IPS DF 19.7 (cell line): ENCODE results near the gene AFM.

Source experiments
- DNase-seq: peaks from one replicate; pipeline ENCODE4 v3.0.0-alpha.2; 2013; ENCODE audit warnings: low read depth, low spot score

Gene AFM, protein sequence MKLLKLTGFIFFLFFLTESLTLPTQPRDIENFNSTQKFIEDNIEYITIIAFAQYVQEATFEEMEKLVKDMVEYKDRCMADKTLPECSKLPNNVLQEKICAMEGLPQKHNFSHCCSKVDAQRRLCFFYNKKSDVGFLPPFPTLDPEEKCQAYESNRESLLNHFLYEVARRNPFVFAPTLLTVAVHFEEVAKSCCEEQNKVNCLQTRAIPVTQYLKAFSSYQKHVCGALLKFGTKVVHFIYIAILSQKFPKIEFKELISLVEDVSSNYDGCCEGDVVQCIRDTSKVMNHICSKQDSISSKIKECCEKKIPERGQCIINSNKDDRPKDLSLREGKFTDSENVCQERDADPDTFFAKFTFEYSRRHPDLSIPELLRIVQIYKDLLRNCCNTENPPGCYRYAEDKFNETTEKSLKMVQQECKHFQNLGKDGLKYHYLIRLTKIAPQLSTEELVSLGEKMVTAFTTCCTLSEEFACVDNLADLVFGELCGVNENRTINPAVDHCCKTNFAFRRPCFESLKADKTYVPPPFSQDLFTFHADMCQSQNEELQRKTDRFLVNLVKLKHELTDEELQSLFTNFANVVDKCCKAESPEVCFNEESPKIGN

DNA sequence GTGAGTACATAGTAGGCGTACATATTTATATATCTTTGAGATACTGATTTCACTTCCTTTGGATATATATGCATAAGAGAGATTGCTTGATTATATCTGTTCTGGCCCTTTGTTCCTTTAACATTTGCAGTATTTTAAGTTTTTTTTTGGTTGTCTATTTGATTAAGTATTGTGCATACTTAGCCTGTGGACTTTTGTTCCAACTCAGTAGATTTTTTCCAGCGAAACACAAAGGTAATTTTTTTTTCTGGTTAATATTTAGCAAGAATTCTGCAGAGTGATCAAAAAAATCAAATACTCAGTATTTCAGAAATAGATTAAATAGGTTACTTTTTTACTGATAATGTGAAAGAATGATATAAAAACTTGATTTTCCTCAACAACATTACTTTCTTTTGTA is at the start of gene AFM:
TSS of gene AFM (plus strand) at position 388 of the 400 bp plus-strand sequence. CDS start 31 bp downstream, outside the sequence.
- DNase-seq, result no peak

DNA sequence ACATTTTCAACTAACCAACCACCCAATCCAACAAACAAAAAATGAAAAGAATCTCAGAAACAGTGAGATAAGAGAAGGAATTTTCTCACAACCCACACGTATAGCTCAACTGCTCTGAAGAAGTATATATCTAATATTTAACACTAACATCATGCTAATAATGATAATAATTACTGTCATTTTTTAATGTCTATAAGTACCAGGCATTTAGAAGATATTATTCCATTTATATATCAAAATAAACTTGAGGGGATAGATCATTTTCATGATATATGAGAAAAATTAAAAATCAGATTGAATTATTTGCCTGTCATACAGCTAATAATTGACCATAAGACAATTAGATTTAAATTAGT is 49.8 kb upstream of the AFM start:
- no peak for DNase-seq

DNA sequence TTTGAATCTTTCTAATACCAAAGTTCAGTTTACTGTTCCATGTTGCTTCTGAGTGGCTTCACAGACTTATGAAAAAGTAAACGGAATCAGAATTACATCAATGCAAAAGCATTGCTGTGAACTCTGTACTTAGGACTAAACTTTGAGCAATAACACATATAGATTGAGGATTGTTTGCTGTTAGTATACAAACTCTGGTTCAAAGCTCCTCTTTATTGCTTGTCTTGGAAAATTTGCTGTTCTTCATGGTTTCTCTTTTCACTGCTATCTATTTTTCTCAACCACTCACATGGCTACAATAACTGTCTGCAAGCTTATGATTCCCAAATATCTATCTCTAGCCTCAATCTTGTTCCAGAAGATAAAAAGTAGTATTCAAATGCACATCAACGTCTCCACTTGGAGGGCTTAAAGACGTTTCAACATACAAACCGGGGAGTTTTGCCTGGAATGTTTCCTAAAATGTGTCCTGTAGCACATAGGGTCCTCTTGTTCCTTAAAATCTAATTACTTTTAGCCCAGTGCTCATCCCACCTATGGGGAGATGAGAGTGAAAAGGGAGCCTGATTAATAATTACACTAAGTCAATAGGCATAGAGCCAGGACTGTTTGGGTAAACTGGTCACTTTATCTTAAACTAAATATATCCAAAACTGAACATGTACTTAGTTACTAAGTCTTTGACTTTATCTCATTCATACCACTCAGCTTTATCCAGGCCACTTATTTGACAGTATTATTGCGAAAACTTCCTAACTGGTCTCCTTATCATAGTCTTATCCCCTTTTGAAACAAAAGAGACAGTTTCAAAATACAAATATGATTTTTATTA is 49.2 kb upstream of the AFM start:
- DNase-seq, result no peak

DNA sequence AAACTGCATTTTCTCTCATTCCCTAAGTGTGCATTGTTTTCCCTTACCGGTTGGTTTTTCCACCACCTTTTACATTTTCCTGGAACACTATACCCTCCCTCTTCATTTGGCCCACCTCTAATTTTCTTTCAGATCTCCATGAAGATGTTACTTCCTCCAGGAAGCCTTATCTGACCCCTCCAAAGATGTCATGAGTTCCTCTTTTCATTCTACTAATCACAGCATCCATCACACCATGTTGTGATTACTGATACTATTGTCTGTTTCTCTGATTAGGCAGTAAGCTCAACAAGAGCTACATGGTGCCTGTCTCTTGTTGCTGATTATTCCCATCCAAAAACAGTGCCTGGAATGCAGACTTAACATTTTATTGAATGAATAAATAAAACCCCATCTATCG is 48.4 kb upstream of the AFM start:
- no peak for DNase-seq

DNA sequence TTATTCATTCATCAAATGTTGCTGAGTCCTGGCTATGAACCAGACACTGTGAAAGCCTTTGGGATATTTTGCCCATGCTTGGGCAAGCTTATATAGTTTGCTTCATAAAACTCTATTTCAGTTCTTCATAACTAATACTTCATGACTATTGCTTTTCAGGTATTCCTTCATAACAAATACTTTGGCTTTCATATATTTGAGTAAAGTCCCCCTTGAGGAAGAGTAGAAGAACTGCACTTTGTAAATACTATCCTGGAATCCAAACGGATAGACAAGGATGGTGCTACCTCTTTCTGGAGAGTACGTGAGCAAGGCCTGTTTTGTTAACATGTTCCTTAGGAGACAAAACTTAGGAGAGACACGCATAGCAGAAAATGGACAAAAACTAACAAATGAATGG is 47.2 kb upstream of the AFM start:
- no peak for DNase-seq

DNA sequence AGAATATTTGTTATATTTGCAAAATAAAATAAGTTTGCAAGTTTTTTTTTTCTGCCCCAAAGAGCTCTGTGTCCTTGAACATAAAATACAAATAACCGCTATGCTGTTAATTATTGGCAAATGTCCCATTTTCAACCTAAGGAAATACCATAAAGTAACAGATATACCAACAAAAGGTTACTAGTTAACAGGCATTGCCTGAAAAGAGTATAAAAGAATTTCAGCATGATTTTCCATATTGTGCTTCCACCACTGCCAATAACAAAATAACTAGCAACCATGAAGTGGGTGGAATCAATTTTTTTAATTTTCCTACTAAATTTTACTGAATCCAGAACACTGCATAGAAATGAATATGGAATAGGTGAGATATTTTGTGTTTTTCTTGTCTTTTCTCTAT is 45.6 kb upstream of the AFM start, which contains the start of gene AFP:
TSS of gene AFP (plus strand) at position 238 of the 400 bp plus-strand sequence. CDS start at position 280, 42 bp downstream.
- DNase-seq, result no peak

DNA sequence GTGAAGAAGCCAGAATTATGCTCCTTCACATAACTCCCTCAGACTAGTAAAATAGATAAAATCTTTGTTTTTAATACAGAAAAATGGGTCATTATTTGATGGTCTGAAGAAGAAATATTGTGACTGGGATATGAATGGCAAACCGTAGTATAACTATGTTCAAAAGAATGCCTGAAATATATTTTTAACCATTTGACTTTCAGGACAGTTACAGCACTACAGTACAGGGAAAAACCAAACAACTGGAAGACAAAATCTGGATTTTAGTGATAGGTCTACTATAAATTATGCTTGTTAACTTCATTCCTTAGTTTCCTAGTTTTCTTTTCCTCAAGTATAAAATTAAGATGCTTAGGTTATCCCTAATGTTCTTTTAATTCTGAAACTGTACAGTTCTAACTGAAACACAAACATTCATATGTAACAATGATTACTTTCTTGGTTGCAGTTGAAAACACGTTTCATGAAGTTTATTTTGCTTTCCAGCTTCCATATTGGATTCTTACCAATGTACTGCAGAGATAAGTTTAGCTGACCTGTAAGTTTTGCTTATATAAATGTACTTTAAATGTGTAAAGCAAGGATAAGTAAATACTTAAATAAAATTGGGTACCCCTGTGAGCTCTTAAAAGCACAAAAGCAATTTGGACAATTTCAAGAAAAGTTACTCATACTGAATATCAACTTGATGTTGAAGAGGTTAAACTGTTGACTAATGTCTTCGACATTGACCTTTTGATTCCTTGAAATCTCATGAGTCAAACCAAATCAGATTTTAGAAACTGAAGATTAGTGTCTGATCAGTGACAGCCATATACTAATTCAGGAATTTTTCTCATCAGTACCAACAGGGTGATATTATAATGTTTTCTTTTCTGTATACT is 44.6 kb upstream of the AFM start:
- no peak for DNase-seq

DNA sequence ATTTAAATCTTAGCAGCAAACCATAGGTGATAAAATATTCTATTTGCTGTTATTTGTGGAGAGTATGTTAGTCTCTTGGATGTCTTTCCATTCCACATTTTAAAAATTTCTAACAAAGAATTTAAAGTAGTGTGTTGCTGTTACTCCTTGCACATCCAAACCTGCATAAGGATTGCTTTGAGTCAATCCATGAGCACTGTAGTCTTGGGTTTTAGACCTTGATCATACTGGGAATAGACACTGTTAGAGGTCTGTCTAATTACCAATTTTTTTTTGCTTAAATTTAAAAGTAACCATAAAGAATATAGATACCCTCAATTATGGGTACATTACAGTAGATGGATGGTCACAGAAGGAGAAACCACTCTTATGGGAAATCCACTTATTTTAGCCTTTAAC is 44.0 kb upstream of the AFM start:
- no peak for DNase-seq

DNA sequence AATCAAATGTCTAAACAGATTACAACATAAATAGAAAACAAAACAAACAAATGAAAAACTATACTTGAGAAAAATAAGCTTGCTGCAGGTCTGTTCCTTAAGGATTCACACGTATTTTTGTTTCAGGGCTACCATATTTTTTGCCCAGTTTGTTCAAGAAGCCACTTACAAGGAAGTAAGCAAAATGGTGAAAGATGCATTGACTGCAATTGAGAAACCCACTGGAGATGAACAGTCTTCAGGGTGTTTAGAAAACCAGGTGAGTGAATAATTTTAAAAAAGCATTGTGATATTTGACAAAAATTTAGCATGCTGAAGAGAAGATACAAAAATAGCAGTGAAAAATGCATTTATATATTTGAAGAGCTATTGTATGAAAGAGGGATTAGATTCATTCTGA is 43.5 kb upstream of the AFM start:
- no peak for DNase-seq

DNA sequence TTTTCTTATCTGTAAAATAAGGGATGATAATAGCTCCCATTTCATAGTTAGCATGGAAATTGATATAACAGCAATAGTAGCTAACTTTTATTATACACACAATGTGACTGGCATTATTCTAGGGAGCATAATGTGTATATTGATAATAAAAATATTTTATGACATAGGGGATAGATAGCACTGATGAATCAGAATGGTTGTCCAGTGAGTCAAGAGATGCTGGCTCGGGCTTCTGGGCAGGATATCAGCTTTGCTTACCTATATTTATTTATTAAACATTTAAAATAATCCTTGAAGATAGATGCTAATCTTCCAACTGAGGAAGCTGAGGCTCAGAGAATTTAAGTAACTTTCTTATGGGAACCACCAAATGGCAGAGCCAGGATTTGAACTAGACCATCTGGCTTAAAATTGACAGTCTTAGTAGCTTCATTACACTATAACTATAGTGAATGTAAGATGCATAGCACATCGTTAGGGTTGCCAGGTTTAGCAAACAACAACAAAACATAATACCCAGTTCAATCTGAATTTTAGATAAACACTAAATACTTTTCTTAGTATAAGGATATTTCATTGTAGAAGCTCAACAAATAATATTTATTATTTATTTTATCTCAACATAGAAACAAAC is 42.8 kb upstream of the AFM start:
- no peak for DNase-seq

DNA sequence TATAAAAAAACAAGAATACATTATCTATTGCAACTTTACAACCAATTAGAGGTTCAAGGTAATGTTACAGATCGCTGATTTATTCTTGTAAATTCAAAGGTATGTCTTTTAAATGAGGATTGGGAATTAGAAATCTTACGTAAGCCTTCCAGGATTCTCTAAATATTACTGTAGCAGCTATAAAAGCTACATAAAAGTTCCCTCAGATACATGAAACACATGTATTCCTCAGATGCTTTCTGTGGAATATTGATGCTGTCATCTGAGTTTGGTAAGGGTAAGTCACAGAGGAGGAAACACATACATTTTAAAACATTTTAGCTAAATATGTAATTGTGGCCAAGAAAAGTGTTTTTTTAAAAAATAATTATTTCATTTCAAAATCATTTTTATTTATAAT is 42.1 kb upstream of the AFM start:
- no peak for DNase-seq

DNA sequence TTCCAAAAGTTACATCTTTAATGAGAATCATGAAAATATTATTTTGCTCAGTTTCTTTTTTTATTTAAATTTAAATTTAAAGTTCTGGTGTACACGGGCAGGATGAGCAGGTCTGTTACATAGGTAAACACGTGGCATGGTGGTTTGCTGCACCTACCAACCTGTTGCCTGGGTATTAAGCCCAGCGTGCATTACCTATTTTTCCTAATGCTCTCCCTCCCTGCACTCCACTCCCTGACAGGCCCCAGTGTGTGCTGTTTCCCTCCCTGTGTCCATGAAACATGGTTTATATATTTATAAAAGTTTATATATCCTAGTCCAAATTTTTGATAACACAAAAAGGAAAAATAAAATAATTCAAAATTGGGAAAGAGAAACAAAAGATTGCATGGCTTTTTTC is 41.6 kb upstream of the AFM start:
- no peak for DNase-seq

DNA sequence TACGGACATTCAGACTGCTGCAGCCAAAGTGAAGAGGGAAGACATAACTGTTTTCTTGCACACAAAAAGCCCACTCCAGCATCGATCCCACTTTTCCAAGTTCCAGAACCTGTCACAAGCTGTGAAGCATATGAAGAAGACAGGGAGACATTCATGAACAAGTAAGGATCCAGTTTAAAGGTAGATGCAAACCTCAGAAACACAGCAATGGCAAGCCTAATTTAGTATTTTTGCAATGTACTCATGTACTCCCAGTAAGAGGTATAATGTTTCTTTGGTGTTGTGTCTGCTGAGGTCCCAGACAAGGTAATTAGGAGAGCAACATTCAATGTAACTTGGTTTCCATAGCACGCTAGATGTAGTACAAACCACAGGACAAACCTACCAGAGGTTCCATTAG is 40.9 kb upstream of the AFM start:
- DNase-seq, result no peak

DNA sequence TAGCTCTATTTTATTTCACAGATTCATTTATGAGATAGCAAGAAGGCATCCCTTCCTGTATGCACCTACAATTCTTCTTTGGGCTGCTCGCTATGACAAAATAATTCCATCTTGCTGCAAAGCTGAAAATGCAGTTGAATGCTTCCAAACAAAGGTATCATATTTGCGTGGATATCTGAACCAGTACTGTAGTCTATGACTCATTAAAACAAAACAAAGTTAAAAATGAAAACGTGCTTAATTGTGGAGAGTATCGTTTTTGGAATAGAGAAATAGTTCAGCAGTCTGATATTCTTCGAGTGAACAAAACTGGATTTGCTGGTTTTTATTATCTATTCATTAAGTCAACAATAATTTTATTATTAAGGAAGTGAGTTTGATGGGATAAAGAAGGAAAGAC is 39.3 kb upstream of the AFM start:
- no peak for DNase-seq

DNA sequence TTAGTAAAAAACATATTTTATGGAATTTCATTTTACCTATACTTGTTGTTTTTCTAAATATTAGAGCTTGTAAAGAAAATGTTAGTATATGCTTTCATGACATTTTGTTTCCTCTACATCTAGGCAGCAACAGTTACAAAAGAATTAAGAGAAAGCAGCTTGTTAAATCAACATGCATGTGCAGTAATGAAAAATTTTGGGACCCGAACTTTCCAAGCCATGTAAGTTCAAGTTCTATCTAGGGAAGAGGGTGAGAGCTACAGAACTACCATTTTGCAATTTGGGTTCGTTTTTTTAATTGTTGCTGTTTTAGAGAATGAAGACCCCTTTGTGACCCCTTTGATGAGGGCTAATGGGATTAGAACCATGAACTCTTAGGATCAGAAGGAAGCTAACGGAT is 38.3 kb upstream of the AFM start:
- DNase-seq, result no peak

DNA sequence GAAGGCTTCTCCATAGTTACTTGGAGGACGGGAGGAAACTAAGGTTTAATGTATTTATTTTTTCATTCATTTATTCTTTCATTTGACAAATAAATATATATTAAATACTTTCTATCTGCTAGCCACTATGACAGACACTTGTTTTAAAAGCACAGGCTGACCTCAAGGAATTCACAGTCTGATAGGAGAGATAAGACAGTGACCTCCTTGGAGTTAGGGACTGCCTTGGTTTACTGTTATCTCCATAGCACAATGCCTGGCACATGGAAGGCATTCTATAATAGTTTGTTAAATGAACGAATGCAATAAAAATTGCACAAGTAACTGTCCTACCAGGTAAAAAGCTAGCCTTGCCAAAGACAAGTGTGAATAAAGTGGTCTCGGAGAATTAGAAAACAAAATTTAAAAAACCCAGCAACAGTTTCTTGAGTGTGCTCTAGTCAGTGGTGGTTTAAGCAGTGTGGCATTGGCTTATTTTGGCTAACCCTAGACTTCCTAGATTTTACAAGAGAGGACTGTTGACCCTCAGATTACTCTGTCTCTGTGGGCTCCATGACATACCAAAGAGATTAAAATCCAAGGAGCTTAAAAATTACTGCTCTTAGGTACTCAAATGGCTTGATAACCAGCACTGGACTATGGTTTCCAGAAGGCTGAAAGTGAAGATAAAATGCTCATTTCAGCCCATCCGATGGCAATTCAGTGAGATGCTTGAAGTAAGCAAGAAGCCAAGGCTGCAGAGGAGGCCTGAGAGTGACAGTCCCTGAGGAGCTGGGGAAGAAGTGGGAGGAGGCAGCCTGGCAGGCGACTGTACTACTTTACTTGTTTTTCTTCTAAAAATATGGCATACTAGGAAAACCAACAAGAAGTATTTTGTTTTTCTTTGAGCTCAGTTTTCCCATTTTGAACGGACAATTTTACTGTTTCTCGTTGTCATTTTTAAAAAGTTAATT is 35.9 kb upstream of the AFM start:
- DNase-seq, result no peak

DNA sequence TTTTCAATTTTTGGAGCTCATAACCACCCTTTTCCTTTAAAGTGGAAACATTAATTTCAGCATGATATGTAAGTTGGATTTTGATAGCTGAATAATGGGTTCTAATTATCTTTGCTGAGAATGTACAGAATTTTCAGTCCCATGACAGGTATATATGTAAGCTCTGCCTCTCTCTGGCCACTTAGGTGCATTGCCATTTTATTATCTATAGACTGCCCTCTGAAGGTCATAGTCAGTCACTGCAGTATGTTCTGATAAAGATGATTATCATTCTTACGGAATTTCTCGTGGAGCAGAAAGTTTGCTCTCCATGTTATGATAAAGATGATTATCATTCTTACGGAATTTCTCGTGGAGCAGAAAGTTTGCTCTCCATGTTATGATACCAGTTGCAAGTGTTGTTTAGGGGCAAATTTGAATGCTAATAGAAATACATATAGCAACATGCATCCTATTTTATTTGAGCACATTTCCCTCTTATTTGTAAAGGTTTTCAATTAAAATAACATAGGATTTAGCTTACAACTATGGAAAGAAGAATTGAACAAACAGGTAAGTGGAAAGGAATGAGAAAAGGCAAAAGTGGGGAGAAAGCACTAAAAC is 35.1 kb upstream of the AFM start:
- DNase-seq, result no peak

DNA sequence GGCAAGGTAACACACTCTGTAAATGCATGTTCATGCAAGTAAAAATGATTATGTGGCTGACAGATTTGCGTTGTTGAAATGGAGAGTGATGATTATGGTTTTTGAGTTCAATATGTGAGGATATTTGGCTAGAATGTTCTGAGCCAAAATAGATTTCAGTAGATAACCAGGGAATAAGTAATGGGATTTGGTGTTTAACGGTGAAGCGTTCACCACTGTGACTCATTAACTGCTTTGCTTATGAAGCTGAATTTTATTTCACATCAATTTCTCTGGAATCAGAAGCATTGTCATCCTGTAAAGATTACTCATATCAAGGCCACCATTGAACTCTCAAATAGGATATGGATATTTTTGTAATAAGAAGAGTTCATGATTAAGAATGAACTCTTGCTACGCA is 33.9 kb upstream of the AFM start:
- no peak for DNase-seq

DNA sequence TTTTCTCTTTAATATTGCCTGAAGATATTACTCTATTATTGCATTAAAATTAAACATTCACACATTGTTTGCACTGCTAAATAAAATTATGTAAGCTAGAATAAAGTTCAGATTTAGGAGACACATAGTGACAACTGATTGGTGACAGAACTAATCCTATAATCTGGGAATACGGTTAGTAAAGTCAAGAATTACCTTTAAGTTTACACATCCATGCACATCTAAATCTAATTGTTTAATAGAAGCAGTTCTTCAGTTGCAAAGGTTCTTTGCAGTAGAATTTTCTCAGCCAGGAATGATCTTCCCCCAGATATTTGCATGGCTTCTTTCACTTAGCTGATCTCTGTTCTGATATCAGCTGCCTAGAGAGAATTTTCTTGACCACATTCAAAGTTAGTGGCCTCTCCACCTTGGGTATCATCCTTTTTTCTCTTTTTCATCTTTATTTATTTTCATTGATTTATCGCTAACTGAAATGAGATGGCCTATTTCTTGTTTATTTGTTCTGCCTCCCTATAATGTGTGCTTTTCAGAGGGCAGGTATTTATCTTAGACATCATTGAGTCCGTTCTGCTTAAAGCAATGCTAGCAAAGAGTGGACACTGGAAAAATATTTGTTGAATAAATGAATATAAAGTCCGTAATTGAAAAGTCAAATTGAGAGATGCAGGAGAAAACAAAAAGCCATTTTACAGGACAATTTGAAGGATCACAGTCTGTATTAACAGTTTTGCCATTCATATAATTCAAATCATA is 32.9 kb upstream of the AFM start:
- DNase-seq, result no peak
